NCI-H146 treated with DMSO at 0.1 percent for 48 hours (cell line): ENCODE results near the gene PPP1R3A.
"Not testable (repeated sequence)": the region's sequence is repeated elsewhere in the genome, so short reads cannot be mapped to it uniquely, and the experiment has no call there.

Source experiments
- DNase-seq: peaks from one replicate; lab custom pipeline; 2025; ENCODE audit not compliant: unreplicated experiment; lab: John Stamatoyannopoulos, UW

Gene PPP1R3A

GRCh38 chr7:113918946-113919345, at the start of gene PPP1R3A:
Gene PPP1R3A (minus strand): TSS chr7:113919009. CDS start chr7:113918996, 13 bp downstream.
- no peak for DNase-seq

GRCh38 chr7:113963356-113963755, 44.5 kb upstream of the PPP1R3A start:
- DNase-seq, result no peak

- no peak for DNase-seq
Measured at GRCh38 chr7:113959910-113960309, 41.1 kb upstream of the PPP1R3A start.

DNA sequence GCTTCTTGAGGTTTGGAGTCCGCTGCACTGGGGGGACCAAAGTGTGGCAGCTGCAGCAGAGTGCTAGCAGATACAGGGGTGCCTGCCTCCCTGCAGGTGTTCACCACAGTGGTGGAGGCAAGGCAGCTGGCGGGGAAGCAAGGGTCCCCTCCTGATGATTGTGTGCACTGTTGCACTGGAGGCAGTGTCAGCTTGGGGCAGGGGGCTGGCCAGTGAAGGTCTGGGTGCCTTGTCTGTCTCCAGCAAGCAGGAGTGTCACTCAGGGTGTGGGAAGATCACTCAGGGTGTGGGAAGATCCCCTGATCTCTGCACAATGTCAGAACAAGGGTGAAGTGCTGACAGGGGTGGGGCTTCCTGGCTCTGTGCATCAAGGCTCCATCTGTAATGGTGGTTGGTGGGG, 36.3 kb upstream of the PPP1R3A start:
- DNase-seq, result no peak

DNA sequence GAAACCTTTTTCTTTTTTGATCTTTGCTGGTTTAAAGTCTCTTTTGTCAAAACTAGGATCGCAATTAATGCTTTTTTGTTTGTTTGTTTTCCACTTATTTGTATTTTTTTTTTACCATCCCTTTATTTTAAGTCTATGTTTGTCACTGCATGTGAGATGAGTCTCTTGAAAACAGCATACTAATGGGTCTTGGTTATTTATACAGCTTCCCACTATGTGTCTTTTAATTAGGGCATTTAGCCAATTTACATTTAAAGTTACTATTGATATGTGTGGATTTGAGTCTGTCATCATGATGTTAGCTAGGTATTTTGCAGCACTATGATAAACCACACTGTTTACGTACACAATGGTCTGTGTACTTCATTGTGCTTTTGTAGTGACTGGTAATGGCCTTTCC, 34.7 kb upstream of the PPP1R3A start:
- DNase-seq, result no peak

DNA sequence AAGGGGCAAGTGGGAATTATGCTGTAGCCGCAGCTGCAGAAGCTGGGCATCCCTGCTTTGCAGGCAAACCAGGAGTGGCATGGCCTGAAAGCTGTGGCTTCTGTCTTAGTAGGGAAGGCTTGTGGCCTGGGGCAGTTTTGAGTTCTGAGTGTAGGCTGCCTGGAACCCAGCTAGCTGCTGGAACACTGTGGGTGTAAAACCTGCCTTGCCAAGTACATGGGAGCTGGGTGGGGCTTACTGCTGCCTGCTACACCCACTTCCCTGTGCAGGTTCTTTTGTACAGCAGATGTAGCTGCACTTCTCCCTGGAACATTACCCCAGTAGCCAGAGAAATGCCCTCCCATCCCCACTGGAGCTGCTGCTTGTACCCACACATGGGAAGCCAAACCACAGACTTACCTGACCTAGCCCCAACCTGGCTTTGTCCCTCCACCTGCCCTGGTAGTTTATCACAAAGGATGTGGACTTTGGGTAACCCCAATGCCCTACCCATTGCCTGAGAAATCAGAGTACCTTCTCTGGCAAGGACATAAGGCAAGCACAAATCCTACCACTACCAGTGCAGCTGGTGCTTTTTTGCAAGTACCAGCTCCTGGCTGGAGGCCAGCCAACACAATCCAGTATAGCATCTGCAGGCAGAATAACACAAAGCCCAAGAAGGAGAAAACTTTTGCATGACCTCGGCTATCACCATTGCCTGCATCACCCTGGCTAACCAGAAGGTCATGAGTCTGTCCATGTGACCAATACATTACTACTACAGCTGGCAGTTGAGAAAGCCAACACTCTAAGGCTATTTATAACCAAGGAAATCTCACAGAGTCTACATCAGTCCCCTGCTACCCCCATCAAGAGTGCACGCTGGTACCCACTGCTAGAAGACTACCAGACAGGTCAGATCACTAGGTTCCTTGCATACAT, 26.5 kb upstream of the PPP1R3A start:
- no peak for DNase-seq

DNA sequence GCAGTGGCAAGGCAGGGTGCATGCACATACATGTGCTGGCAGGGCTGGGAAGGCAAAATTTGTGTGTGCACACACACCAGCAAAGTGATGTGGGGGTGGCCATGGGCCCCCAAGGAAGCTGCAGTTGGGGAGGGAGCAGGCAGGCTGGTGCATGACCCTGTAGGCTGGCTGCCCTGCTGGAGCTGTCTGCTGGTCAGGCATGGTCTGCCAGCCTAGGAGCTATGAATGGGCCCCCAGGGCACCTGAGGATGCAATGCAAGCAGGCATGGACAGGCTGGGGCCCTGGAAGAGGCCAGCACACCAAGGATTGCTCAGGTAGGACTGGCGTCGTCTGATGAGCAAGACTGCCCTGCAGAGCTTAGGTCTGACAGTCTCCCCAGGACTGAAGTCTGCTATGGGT, 18.2 kb upstream of the PPP1R3A start:
- no peak for DNase-seq

GRCh38 chr7:113936535-113936934, 17.7 kb upstream of the PPP1R3A start:
- DNase-seq, result no peak

- not testable (repeated sequence) for DNase-seq
Measured at GRCh38 chr7:113929389-113929788, 10.6 kb upstream of the PPP1R3A start.

DNA sequence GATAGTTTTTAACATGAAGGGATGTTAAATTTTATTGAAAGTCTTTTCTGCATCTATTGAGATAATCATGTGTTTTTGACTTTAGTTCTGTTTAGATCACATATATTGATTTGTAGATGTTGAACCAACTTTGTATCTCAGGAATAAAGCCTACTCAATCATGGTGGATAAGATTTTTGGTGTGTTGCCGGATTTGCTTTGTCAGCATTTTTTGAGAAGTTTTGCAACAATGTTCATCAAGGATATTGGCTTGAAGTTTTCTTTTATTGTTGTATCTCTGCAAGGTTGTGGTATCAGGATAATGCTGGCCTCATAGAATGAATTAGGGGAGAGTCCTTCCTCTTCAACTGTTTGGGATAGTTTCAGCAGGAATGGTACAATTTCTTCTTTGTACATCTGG, 9.3 kb upstream of the PPP1R3A start:
- no peak for DNase-seq

GRCh38 chr7:113922049-113922448, 3.2 kb upstream of the PPP1R3A start:
- DNase-seq, result no peak

DNA sequence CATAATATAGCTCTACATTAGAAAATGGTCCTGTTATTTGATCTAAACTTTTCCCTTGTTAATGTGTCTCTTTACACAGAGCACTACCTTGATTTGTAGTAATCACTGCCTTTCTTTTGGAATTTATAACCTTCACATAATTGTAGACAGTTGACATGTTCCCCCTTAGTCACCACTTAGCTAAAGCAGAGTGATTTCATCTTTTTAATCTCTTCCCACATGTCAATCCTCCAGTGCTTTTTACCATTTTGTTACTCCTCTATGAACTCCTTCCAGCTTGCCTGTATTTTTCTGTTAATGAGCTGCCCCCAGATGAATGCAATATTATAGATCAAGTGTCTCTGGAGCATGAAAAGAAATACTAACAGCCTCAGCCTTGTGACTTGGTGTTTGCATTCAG, 2.6 kb upstream of the PPP1R3A start:
- DNase-seq, result no peak

- DNase-seq, result no peak
Measured at GRCh38 chr7:113917840-113918239, 969 bp downstream of the PPP1R3A start.

DNA sequence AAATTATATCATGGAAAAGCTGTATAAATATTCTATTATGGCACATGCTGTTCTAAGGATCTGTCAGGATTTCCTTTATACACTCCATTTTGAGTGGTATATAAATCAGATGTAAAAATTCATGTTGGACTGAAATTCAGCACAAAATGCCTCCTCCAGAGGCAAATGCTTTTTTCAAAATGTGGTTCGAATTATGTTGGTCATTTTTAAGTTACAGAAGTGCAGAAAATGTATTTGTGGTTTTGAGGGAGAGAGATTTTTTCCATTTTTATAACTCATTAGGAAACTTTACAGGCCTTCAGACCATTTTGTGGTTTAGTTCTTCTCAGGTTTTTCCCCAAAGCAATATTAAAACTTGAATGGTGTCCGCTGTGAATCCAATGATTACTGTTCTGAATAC, 2.9 kb downstream of the PPP1R3A start:
- DNase-seq, result no peak

- DNase-seq, result no peak
Measured at GRCh38 chr7:113912876-113913275, 5.9 kb downstream of the PPP1R3A start.

DNA sequence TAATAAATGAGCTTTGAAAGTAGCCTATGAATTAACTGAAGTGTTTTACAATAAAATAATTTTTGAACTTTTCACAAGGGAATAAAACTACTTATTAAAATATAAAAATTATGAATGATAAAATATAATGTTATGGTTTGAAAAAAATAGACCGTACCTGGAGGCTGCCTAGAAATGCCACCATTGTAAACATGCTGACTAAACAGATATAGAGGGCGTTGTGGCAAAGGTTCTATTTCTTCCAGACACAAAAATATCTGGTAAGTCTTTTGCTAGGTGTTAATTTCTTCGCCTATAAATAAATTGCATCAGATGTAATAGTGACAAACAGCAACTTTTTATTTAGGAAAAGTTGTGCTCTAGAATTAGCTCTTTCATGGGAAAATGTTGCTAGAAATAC, 11.2 kb downstream of the PPP1R3A start:
- DNase-seq, result no peak

GRCh38 chr7:113904521-113904920, 14.3 kb downstream of the PPP1R3A start:
- no peak for DNase-seq

DNA sequence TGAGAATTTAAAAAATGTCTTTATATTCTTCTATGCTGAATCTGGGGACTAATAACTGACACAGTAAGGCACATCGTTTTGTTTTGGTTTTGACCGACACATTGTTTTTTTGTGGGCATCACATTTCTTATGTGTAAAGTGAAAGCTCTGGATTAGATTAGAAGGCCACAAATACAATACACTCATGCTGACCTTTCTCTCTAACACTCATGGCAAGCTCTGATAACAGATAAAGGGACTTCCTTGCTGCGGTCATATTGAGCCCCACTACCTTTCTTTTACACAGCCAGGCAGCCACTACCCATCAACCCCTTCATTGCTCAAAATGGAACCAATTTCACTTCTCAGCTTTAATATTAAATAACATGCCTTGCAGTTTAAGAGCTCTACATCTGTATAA, 26.0 kb downstream of the PPP1R3A start:
- DNase-seq, result no peak

DNA sequence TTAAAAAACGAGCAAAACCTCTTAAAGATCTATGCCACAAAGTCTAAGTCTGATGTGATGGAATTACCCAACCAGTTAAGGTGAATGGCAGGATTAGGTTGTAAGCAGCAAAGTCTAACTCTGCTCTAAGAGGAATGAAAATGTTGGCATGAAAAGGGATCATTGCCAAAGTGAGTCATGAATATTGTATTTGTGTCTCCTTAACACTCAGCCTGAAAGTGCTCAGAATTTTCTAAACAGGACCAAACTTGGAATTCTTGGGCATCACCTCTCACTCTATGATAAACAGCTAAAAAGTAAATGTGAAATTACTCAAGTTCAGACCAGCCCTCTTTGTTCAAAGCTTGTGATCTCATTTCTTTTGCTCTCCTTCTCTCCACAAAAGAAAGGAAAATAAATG, 27.0 kb downstream of the PPP1R3A start:
- DNase-seq, result no peak

- DNase-seq, result no peak
Measured at GRCh38 chr7:113891031-113891350, 27.8 kb downstream of the PPP1R3A start.

DNA sequence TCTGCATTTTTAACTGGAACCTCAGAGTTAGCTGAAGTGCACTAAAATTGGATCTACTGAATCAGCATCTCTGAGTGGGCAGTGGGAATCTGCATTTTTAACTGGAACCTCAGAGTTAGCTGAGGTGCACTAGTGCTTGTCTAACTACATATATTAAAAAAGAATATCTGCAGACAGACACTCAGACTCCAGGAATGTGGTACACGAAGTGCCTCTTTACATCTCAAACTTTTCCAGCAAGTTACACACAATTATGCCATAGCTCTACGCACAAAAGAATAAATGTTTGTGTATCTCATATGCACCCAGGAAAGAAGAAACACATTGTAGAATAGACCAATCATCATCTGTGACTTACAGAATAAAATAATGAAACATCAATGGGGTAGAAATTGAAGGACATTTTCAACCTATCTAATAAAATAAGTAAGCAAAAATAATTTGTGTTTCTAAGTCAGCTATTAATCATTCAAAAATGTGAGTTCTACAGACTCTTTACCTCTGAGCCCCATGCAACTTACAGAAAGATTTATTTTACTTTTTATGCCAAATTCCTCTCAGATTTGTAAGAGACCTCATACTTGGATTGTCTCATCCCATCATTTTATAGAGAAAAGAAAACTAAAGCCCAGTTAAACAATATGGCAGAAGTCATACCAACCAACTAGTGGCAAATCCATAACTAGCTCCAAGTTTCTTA, 28.3 kb downstream of the PPP1R3A start:
- no peak for DNase-seq

DNA sequence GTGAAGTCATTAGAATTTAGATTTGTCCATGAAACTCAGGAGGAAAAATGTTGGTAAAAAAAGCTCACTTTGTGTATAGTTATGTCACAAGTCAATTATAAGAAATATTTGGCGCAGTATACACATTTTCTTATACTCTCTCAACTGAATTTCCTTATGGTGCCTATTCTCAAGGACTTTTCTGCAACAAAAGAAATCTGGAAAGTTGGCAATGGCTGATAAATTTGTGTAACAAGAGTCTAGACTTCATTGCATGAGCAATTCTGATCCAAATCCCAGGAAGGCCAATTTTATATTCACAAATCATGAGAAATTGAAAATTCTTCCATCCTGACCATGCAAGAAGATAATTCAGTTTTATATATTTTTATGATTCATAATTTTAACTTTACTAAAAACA, 35.7 kb downstream of the PPP1R3A start:
- no peak for DNase-seq
